Right lobe of liver (tissue), 4 donors: ENCODE results near the gene MAB21L1.

ENCODE experiments used
- CTCF ChIP-seq, 4 donors: fragments of 200-600 bp in 3 of 4; fragments of 450-650 bp in 1 of 4; IDR thresholded peaks; one replicate each; pipeline versions ENCODE4 v1.5.1 to v1.8.0; 2016 to 2022; ENCODE audit warnings: antibody characterized with exemption in 4 of 4, mild to moderate bottlenecking in 2 of 4
- POLR2A ChIP-seq: fragments of 450-650 bp; IDR thresholded peaks from one replicate; pipeline ENCODE4 v1.6.1; 2017; ENCODE audit warnings: antibody characterized with exemption, mild to moderate bottlenecking
- donor health status: DM: no; HTN: no; CAD: no.
- donor health status: DM: no; HTN: no; CAD: no.
- donor health status: DM: no; HTN: yes; CAD: no.

- TF ChIP-seq CTCF (IDR thresholded peaks at IDR 0.05) = no peak
- TF ChIP-seq POLR2A = no peak
Measured at GRCh38 chr13:35481777-35482176, 5.3 kb upstream of the MAB21L1 start.
